Naive thymus-derived CD4-positive, alpha-beta T cell (primary cell): ENCODE results near the gene HARS1. TPM values are rescaled to one million over a fixed set of nuclear protein-coding genes. Genes with fewer than 3 reads are reported as not detected.
A peak's percentile ranks its signal among the peaks of the same experiment; 100 is the strongest.

Source experiments
- ATAC-seq: fragments of 150-1000 bp; cut with Tn5 transposase; 2 replicates; pipeline ENCODE4 v1.10.0; 2021; ENCODE audit warnings: mild to moderate bottlenecking, moderate library complexity
- CTCF ChIA-PET: fragments of 350-600 bp; sonication (Branson Sonifier 250); formaldehyde crosslinking; loops from one replicate; lab custom pipeline; 2021; ENCODE audit warnings: antibody characterized with exemption; lab: Charles Lee
- POLR2A ChIA-PET: fragments of 350-600 bp; sonication (Branson Sonifier 250); formaldehyde crosslinking; loops from one replicate; lab custom pipeline; 2021; ENCODE audit warnings: antibody characterized with exemption, inconsistent platforms; lab: Charles Lee
- DNase-seq, 9 donors: peaks; one replicate each; pipeline versions ENCODE4 v3.0.0 to v3.0.0-alpha.2; 2020 to 2022; ENCODE audit warnings: mixed read lengths in 1 of 9
- H3K27ac ChIP-seq: one replicate; pipeline ENCODE4 v1.7.0; 2013; ENCODE audit warnings: mild to moderate bottlenecking, low read depth, low read length, moderate library complexity
- H3K27me3 ChIP-seq, 2 donors: one replicate each; pipeline ENCODE4 v1.7.0; 2013; ENCODE audit warnings: low read length in 2 of 2, mild to moderate bottlenecking in 2 of 2, moderate library complexity in 2 of 2; ENCODE audit not compliant: control insufficient read depth in 2 of 2, insufficient read depth in 2 of 2
- H3K36me3 ChIP-seq, 3 experiments: 1 replicate in 2 of 3; 2 replicates in 1 of 3; pipeline ENCODE4 v1.7.0; 2013; ENCODE audit warnings: low read length in 3 of 3, mild to moderate bottlenecking in 3 of 3, moderate library complexity in 1 of 3; ENCODE audit not compliant: insufficient read depth in 3 of 3, control insufficient read depth in 2 of 3
- H3K4me1 ChIP-seq, 2 donors: one replicate each; pipeline ENCODE4 v1.7.0; 2013; ENCODE audit warnings: low read length in 2 of 2, mild to moderate bottlenecking in 2 of 2, moderate library complexity in 1 of 2; ENCODE audit not compliant: control insufficient read depth in 2 of 2, insufficient read depth in 2 of 2
- H3K4me3 ChIP-seq: 2 replicates; pipeline ENCODE4 v1.7.0; 2013; ENCODE audit warnings: mild to moderate bottlenecking, low read length
- H3K9me3 ChIP-seq, 3 experiments: 1 replicate in 2 of 3; 2 replicates in 1 of 3; pipeline ENCODE4 v1.7.0; 2013; ENCODE audit warnings: low read length in 3 of 3; ENCODE audit not compliant: control insufficient read depth in 2 of 3
- H3K27ac Mint-ChIP-seq, 9 donors: one replicate each; pipeline ENCODE4 v1.8.0; 2020 to 2022; ENCODE audit warnings: mixed read lengths in 9 of 9, mild to moderate bottlenecking in 8 of 9, moderate library complexity in 5 of 9, inconsistent platforms in 2 of 9
- H3K27me3 Mint-ChIP-seq, 5 donors: one replicate each; pipeline ENCODE4 v1.8.0; 2021 to 2022; ENCODE audit warnings: mixed read lengths in 5 of 5, mild to moderate bottlenecking in 1 of 5
- H3K36me3 Mint-ChIP-seq, 5 donors: one replicate each; pipeline ENCODE4 v1.8.0; 2020 to 2022; ENCODE audit warnings: mixed read lengths in 5 of 5, mild to moderate bottlenecking in 3 of 5, inconsistent platforms in 1 of 5
- H3K4me1 Mint-ChIP-seq, 7 donors: one replicate each; pipeline ENCODE4 v1.8.0; 2020 to 2022; ENCODE audit warnings: mixed read lengths in 7 of 7, mild to moderate bottlenecking in 3 of 7, inconsistent platforms in 1 of 7
- H3K4me3 Mint-ChIP-seq, 10 donors: one replicate each; pipeline ENCODE4 v1.8.0; 2020 to 2022; ENCODE audit warnings: mild to moderate bottlenecking in 10 of 10, mixed read lengths in 10 of 10, moderate library complexity in 6 of 10, inconsistent platforms in 2 of 10
- H3K9me3 Mint-ChIP-seq, 11 donors: one replicate each; pipeline ENCODE4 v1.8.0; 2020 to 2022; ENCODE audit warnings: mixed read lengths in 11 of 11, mild to moderate bottlenecking in 4 of 11, inconsistent platforms in 1 of 11, moderate library complexity in 1 of 11
- intact Hi-C, 2 donors: fragments of 100-400 bp; cut with micrococcal nuclease; formaldehyde crosslinking; loops; one replicate each; pipeline ENCODE4 v1.15.1; 2023
- polyA plus RNA-seq, 2 donors: library from polyadenylated mRNA; unstranded; fragments of 300-500 nt; fragmentation: Illumina TruSeq; gene quantifications; one replicate each; pipeline ENCODE4 v1.2.3, GENCODE V29; 2021
- total RNA-seq, 6 experiments: library from RNA in 5 of 6; stranded (reverse) in 5 of 6; gene quantifications; 1 replicate in 5 of 6; 2 replicates in 1 of 6; pipeline ENCODE4 v1.2.3 and lab custom pipeline; 2021 to 2026

The HARS1 gene
- total and polyA plus RNA-seq, 7 experiments from 2014 or later, result 48.7 to 85.7 (median 68.5) TPM

- H3K27ac Mint-ChIP-seq, result peak overlapping the region in 7 of 9 donors; percentile 54 to 88 (median 72)
- peaks cover 0 to 26% (median 0%) of the 10 kb centered on the region in 5 donors for H3K27me3 Mint-ChIP-seq
- intact Hi-C loops, result no loop called here
- peaks cover 0 to 2% (median 0%) of the 10 kb centered on the region in 5 donors for H3K36me3 Mint-ChIP-seq
- ATAC-seq (no peak), DNase-seq (no peak)
- H3K4me3 Mint-ChIP-seq, result peak overlapping the region; percentile 89 to 99 (median 92)
- H3K9me3 Mint-ChIP-seq, result no peaks in the 10 kb centered on the region
- Histone ChIP-seq H3K4me1 (peaks cover 0 to 9% of the 10 kb centered on the region in 2 donors), H3K9me3 (no peaks in the 10 kb centered on the region), H3K27ac (peak overlapping the region; percentile 41), H3K27me3 (no peaks in the 10 kb centered on the region), H3K4me3 (peak overlapping the region; percentile 87), H3K36me3 (no peaks in the 10 kb centered on the region)
- ChIA-PET CTCF (interaction anchor here (1.0 to 1.6 kb wide), 5 partner anchors 13 to 268 kb away, joined by 3 to 7 read pairs (median 4); partner anchors contain the start of genes IK and NDUFA2), POLR2A (interaction anchor here (0.6 to 4.2 kb wide), 5 partner anchors 13 to 1342 kb away, joined by 3 to 34 read pairs (median 10); partner anchors contain the start of genes ANKHD1, EIF4EBP3, IK and NDUFA2)
- peaks cover 17 to 42% (median 22%) of the 10 kb centered on the region in 7 donors for H3K4me1 Mint-ChIP-seq
Observed at GRCh38 chr5:140633501-140633900, 57.7 kb downstream of the HARS1 start.

- H3K36me3 Mint-ChIP-seq, result peaks cover 0 to 3% (median 0%) of the 10 kb centered on the region in 5 donors
- Histone ChIP-seq H3K27ac (peak within 1 kb of the TSS; percentile 41), H3K4me1 (peaks cover 0 to 9% of the 10 kb centered on the region in 2 donors), H3K4me3 (peak within 1 kb of the TSS; percentile 87), H3K9me3 (no peaks in the 10 kb centered on the region), H3K27me3 (no peaks in the 10 kb centered on the region), H3K36me3 (no peaks in the 10 kb centered on the region)
- ChIA-PET CTCF (interaction anchor here (1.0 to 1.6 kb wide), 5 partner anchors 13 to 267 kb away, joined by 3 to 7 read pairs (median 4); partner anchors contain the start of genes IK and NDUFA2), POLR2A (interaction anchor here (0.6 to 4.2 kb wide), 11 partner anchors 14 to 1341 kb away, joined by 3 to 34 read pairs (median 4); partner anchors contain the start of genes ANKHD1, EIF4EBP3, IK and NDUFA2)
- peaks cover 17 to 37% (median 18%) of the 10 kb centered on the region in 7 donors for H3K4me1 Mint-ChIP-seq
- DNase-seq, result no peak
- H3K27me3 Mint-ChIP-seq, result peaks cover 0 to 26% (median 0%) of the 10 kb centered on the region in 5 donors
- H3K27ac Mint-ChIP-seq, result peak within 1 kb of the TSS; percentile 29 to 88 (median 79)
- intact Hi-C loops, result no loop called here
- peak; percentile 35 for ATAC-seq
- H3K4me3 Mint-ChIP-seq, result peak within 1 kb of the TSS; percentile 89 to 99 (median 92)
- peaks cover 0 to 3% (median 0%) of the 10 kb centered on the region in 11 donors for H3K9me3 Mint-ChIP-seq
Observed at GRCh38 chr5:140633021-140633471, 58.1 kb downstream of the HARS1 start, which contains the start of gene CD14. TSS of gene CD14 (minus strand) at chr5:140633175. CDS start at chr5:140633071, 104 bp downstream.

- DNase-seq, result peak; percentile 29 to 64 (median 51)
- peaks cover 16 to 36% (median 17%) of the 10 kb centered on the region in 7 donors for H3K4me1 Mint-ChIP-seq
- no peaks in the 10 kb centered on the region for H3K27me3 ChIP-seq
- H3K27ac ChIP-seq, result peak overlapping the region; percentile 41
- peaks cover 0 to 9% of the 10 kb centered on the region in 2 donors for H3K4me1 ChIP-seq
- H3K27ac Mint-ChIP-seq, result peak overlapping the region; percentile 29 to 88 (median 79)
- intact Hi-C loops, result loop anchor here in 1 of 2 donors (1.0 kb wide), 3 partner anchors 15 to 85 kb away; partner anchors contain the start of genes EIF4EBP3, IK, NDUFA2 and WDR55
- no peaks in the 10 kb centered on the region for H3K9me3 ChIP-seq
- peaks cover 0 to 8% (median 0%) of the 10 kb centered on the region in 11 donors for H3K9me3 Mint-ChIP-seq
- H3K4me3 ChIP-seq, result peak overlapping the region; percentile 87
- peaks cover 0 to 4% (median 0%) of the 10 kb centered on the region in 5 donors for H3K36me3 Mint-ChIP-seq
- H3K36me3 ChIP-seq, result no peaks in the 10 kb centered on the region
- H3K27me3 Mint-ChIP-seq, result peaks cover 0 to 26% (median 0%) of the 10 kb centered on the region in 5 donors
- CTCF ChIA-PET, result interaction anchor here (1.0 to 1.6 kb wide), 6 partner anchors 14 to 267 kb away, joined by 3 to 7 read pairs (median 4); partner anchors contain the start of genes IK and NDUFA2
- peak; percentile 81 for ATAC-seq
- peak overlapping the region; percentile 89 to 99 (median 92) for H3K4me3 Mint-ChIP-seq
- POLR2A ChIA-PET, result interaction anchor here (0.6 to 4.2 kb wide), 13 partner anchors 14 to 1341 kb away, joined by 3 to 34 read pairs (median 4); partner anchors contain the start of genes ANKHD1, EIF4EBP3, IK and NDUFA2
Observed at GRCh38 chr5:140632366-140633020, 58.7 kb downstream of the HARS1 start.

- H3K4me1 Mint-ChIP-seq, result peaks cover 16 to 35% (median 17%) of the 10 kb centered on the region in 7 donors
- peaks cover 0 to 9% of the 10 kb centered on the region in 2 donors for H3K4me1 ChIP-seq
- H3K4me3 Mint-ChIP-seq, result peak overlapping the region; percentile 89 to 99 (median 92)
- CTCF ChIA-PET, result interaction anchor here (1.0 to 1.6 kb wide), 3 partner anchors 16 to 89 kb away, joined by 3 to 7 read pairs (median 5); partner anchors contain the start of genes IK and NDUFA2
- no peaks in the 10 kb centered on the region for H3K9me3 ChIP-seq
- POLR2A ChIA-PET, result interaction anchor here (0.8 to 4.2 kb wide), 10 partner anchors 15 to 230 kb away, joined by 3 to 34 read pairs (median 4); partner anchors contain the start of genes ANKHD1, EIF4EBP3, IK and NDUFA2
- peaks cover 0 to 4% (median 0%) of the 10 kb centered on the region in 5 donors for H3K36me3 Mint-ChIP-seq
- peak in 6 of 9 donors; percentile 25 to 51 (median 38) for DNase-seq
- intact Hi-C loops, result loop anchor here in 1 of 2 donors (1.0 kb wide), 3 partner anchors 15 to 85 kb away; partner anchors contain the start of genes EIF4EBP3, IK, NDUFA2 and WDR55
- H3K9me3 Mint-ChIP-seq, result peaks cover 0 to 11% (median 0%) of the 10 kb centered on the region in 11 donors
- H3K27me3 ChIP-seq, result no peaks in the 10 kb centered on the region
- ATAC-seq, result peak; percentile 70
- peak overlapping the region; percentile 87 for H3K4me3 ChIP-seq
- peak overlapping the region; percentile 41 for H3K27ac ChIP-seq
- H3K27me3 Mint-ChIP-seq, result peaks cover 0 to 29% (median 0%) of the 10 kb centered on the region in 5 donors
- peak overlapping the region in 8 of 9 donors; percentile 54 to 88 (median 80) for H3K27ac Mint-ChIP-seq
- no peaks in the 10 kb centered on the region for H3K36me3 ChIP-seq
Observed at GRCh38 chr5:140631831-140632365, 59.3 kb downstream of the HARS1 start.

- DNase-seq (no peak), ATAC-seq (peak; percentile 6)
- CTCF ChIA-PET, result no interaction called here
- H3K36me3 ChIP-seq, result no peaks in the 10 kb centered on the region
- Mint-ChIP-seq H3K36me3 (peaks cover 0 to 4% (median 0%) of the 10 kb centered on the region in 5 donors), H3K27me3 (peaks cover 0 to 33% (median 0%) of the 10 kb centered on the region in 5 donors), H3K4me3 (peak overlapping the region; percentile 4 to 99 (median 66)), H3K9me3 (peaks cover 0 to 11% (median 0%) of the 10 kb centered on the region in 11 donors), H3K4me1 (peaks cover 16 to 31% (median 17%) of the 10 kb centered on the region in 7 donors), H3K27ac (peak overlapping the region in 3 of 9 donors; percentile 54 to 65 (median 54))
- H3K4me1 ChIP-seq, result peaks cover 0 to 9% of the 10 kb centered on the region in 2 donors
- H3K27me3 ChIP-seq, result no peaks in the 10 kb centered on the region
- intact Hi-C loops, result no loop called here
- H3K27ac ChIP-seq, result no peak overlapping the region
- H3K9me3 ChIP-seq, result no peaks in the 10 kb centered on the region
- POLR2A ChIA-PET, result interaction anchor here (0.8 to 4.2 kb wide), 6 partner anchors 16 to 229 kb away, joined by 3 to 34 read pairs (median 6); partner anchors contain the start of genes ANKHD1, EIF4EBP3, HARS1 and HARS2
- no peak overlapping the region for H3K4me3 ChIP-seq
Observed at GRCh38 chr5:140631036-140631417, 60.1 kb downstream of the HARS1 start.
